HepG2 (cell line): ENCODE measurements around the gene KCNE4. TPM values are rescaled to one million over a fixed set of nuclear protein-coding genes. Genes with fewer than 3 reads are reported as not detected.

Experiments
- ATAC-seq: fragments of 200-7000 bp; cut with Tn5 transposase; 3 replicates; pipeline ENCODE4 v1.9.1; 2020; ENCODE audit warnings: mild to moderate bottlenecking, moderate library complexity
- BruUV-seq: library from RNA; stranded (reverse); fragments of 400-500 nt; replicated peaks from 2 replicates; lab custom pipeline; 2021; lab: Mats Ljungman, UMichigan
- CTCF ChIA-PET: fragments of 300-600 bp; formaldehyde crosslinking; extraction: SDS; loops from one replicate; lab custom pipeline; 2021; ENCODE audit warnings: low total read pairs, inconsistent platforms, low intra/inter-chr PET ratio; lab: Yijun Ruan, JAX
- POLR2A ChIA-PET: fragments of 350-600 bp; sonication (Branson Sonifier 250); formaldehyde crosslinking; loops from one replicate; lab custom pipeline; 2020; ENCODE audit warnings: antibody characterized with exemption, inconsistent platforms; lab: Yijun Ruan, JAX
- DNase-seq: peaks from one replicate; pipeline ENCODE4 v3.0.0-alpha.2; 2015; ENCODE audit warnings: low spot score
- FAIRE-seq: peaks from 3 replicates; lab custom pipeline; 2011; peaks lifted over from hg19 to GRCh38; lab: Jason Lieb, UNC
- H2AFZ ChIP-seq: one replicate; pipeline ENCODE4 v1.6.1; 2011; ENCODE audit warnings: low read length, inconsistent platforms
- H3K27ac ChIP-seq: fragments of 300-600 bp; 3 replicates; pipeline ENCODE4 v1.8.0; 2011; ENCODE audit warnings: mixed run types, mild to moderate bottlenecking, mixed read lengths, low read length, inconsistent platforms; ENCODE audit not compliant: insufficient read depth; ENCODE audit errors: extremely low read length
- H3K27me3 ChIP-seq, 2 experiments: fragments of 200-600 bp in 1 of 2; 2 replicates in 1 of 2; 3 replicates in 1 of 2; pipeline versions ENCODE4 v1.6.0 to v1.8.0; 2011; ENCODE audit warnings: low read length in 2 of 2, mild to moderate bottlenecking in 2 of 2, moderate library complexity in 2 of 2, inconsistent platforms in 1 of 2; ENCODE audit not compliant: insufficient read depth in 2 of 2, control insufficient read depth in 1 of 2
- H3K36me3 ChIP-seq, 2 experiments: fragments of 200-600 bp in 1 of 2; replicated peaks in 1 of 2; 2 replicates in 1 of 2; 3 replicates in 1 of 2; pipeline versions ENCODE4 v1.5.1 to v1.8.0; 2011; ENCODE audit warnings: low read length in 2 of 2, inconsistent platforms in 1 of 2; ENCODE audit not compliant: insufficient read depth in 2 of 2, control insufficient read depth in 1 of 2
- H3K4me1 ChIP-seq: 2 replicates; pipeline ENCODE4 v1.5.1; 2012; ENCODE audit warnings: low read length, inconsistent platforms; ENCODE audit not compliant: insufficient read depth
- H3K4me2 ChIP-seq: 2 replicates; pipeline ENCODE4 v1.6.0; 2011; ENCODE audit warnings: low read depth, low read length, inconsistent platforms
- H3K4me3 ChIP-seq, 3 experiments: fragments of 200-600 bp in 1 of 3; sonication (generic), shearing (Covaris generic) in 1 of 3; replicated peaks in 1 of 3; 2 replicates each; pipeline ENCODE4 v1.5.1; 2011 to 2016; ENCODE audit warnings: low read length in 3 of 3, inconsistent platforms in 2 of 3, low read depth in 2 of 3, mild to moderate bottlenecking in 2 of 3, control low read depth in 1 of 3, mixed read lengths in 1 of 3; ENCODE audit not compliant: insufficient read depth in 1 of 3
- H3K79me2 ChIP-seq: one replicate; pipeline ENCODE4 v1.6.1; 2011; ENCODE audit warnings: low read length, inconsistent platforms; ENCODE audit not compliant: insufficient read depth
- H3K9ac ChIP-seq: 2 replicates; pipeline ENCODE4 v1.6.0; 2011; ENCODE audit warnings: mild to moderate bottlenecking, low read depth, low read length, inconsistent platforms; ENCODE audit not compliant: insufficient read depth
- H3K9me3 ChIP-seq: 2 replicates; pipeline ENCODE4 v1.5.1; 2012; ENCODE audit warnings: mild to moderate bottlenecking, low read length
- H4K20me1 ChIP-seq: 2 replicates; pipeline ENCODE4 v1.6.0; 2011; ENCODE audit warnings: inconsistent platforms, mild to moderate bottlenecking, low read length, moderate library complexity; ENCODE audit not compliant: insufficient read depth
- GABPB1 ChIP-seq: IDR thresholded peaks from 2 replicates; pipeline ENCODE4 v1.6.1; 2016; ENCODE audit warnings: mild to moderate bottlenecking, missing genetic modification reagents, moderate library complexity, missing compliant biosample characterization
- SMC3 ChIP-seq: IDR thresholded peaks from 2 replicates; pipeline ENCODE4 v1.6.1; 2011; ENCODE audit warnings: low read length, improper control_type of control experiment
- TAF15 ChIP-seq: fragments of 200-400 bp; formaldehyde crosslinking; IDR thresholded peaks from one replicate; pipeline ENCODE4 v1.6.1; 2018; ENCODE audit warnings: mild to moderate bottlenecking, low read depth, low read length; ENCODE audit not compliant: poor library complexity, severe bottlenecking
- WGBS: methylation state at CpG from one replicate; pipeline ENCODE4 v1.1.6; 2017; ENCODE audit warnings: low lambda C conversion rate; 5-methylcytosine and 5-hydroxymethylcytosine counted together
- in situ Hi-C: cut with HindIII; loops from 2 replicates; pipeline ENCODE4 v1.10.0; 2017; ENCODE audit warnings: low pct_unique_long_range_greater_than_20kb; ENCODE audit not compliant: extremely low pct_ligation_motif_present
- intact Hi-C: fragments of 100-400 bp; cut with micrococcal nuclease; formaldehyde crosslinking; loops from one replicate; pipeline ENCODE4 v1.10.0; 2022; ENCODE audit not compliant: unreplicated experiment
- polyA plus RNA-seq, 8 experiments: library from polyadenylated mRNA; depleted of rRNA in 3 of 8; stranded (reverse) in 7 of 8; unstranded in 1 of 8; fragments of >200 nt; fragmentation: Illumina TruSeq in 4 of 8; extraction: Trizol in 4 of 8; gene quantifications; 2 replicates each; pipeline versions ENCODE4 v1.2.1 to v1.2.3, GENCODE V29; 2011 to 2016; ENCODE audit warnings: low read depth in 4 of 8, missing spikeins in 1 of 8, mixed read lengths in 1 of 8; ENCODE audit not compliant: insufficient read depth in 1 of 8
- total RNA-seq, 5 experiments: library from RNA; depleted of rRNA; stranded (reverse); fragments of >200 nt; fragmentation: Illumina TruSeq; extraction: Trizol; gene quantifications; 2 replicates each; pipeline ENCODE4 v1.2.3, GENCODE V29; 2016; ENCODE audit warnings: low read depth in 1 of 5
- TF ChIP-seq, protein P1 (sequence below): IDR thresholded peaks from 2 replicates; pipeline ENCODE4 v1.4.0; 2020; ENCODE audit warnings: mild to moderate bottlenecking, missing genetic modification reagents

Gene KCNE4
- total and polyA plus RNA-seq, 2 of the 13 experiments (the other 11 are each of a cell fraction or from before 2014, with no cell fraction given) = not detected

DNA sequence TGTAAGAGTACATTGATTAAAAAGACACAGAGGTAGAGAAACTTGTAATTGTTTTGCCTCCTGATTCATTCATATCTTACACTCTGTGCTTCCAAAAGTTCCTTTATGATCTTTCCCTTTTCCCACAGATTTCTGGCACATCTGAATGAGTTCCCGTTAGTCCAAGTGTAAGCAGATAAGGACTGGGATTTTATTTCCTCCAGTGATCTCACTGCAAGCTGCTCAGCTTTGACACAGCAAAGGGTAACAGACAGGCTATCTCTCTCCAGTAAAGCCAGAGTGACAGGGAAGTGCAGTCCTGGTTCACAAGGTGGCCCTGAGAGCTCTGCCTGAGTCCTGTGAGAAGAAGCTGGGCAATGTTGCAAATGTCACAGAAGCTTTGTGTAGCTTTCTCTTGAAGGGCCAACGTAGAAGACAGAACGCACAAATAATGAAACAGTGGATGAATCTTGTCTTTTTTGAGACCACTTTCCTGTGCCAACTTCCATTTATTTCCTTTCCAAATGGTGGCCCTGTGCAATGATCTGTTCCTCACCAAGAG, 32.5 kb upstream of the KCNE4 start (continued):
- TF ChIP-seq, protein P1, sequence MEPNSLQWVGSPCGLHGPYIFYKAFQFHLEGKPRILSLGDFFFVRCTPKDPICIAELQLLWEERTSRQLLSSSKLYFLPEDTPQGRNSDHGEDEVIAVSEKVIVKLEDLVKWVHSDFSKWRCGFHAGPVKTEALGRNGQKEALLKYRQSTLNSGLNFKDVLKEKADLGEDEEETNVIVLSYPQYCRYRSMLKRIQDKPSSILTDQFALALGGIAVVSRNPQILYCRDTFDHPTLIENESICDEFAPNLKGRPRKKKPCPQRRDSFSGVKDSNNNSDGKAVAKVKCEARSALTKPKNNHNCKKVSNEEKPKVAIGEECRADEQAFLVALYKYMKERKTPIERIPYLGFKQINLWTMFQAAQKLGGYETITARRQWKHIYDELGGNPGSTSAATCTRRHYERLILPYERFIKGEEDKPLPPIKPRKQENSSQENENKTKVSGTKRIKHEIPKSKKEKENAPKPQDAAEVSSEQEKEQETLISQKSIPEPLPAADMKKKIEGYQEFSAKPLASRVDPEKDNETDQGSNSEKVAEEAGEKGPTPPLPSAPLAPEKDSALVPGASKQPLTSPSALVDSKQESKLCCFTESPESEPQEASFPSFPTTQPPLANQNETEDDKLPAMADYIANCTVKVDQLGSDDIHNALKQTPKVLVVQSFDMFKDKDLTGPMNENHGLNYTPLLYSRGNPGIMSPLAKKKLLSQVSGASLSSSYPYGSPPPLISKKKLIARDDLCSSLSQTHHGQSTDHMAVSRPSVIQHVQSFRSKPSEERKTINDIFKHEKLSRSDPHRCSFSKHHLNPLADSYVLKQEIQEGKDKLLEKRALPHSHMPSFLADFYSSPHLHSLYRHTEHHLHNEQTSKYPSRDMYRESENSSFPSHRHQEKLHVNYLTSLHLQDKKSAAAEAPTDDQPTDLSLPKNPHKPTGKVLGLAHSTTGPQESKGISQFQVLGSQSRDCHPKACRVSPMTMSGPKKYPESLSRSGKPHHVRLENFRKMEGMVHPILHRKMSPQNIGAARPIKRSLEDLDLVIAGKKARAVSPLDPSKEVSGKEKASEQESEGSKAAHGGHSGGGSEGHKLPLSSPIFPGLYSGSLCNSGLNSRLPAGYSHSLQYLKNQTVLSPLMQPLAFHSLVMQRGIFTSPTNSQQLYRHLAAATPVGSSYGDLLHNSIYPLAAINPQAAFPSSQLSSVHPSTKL (CRISPR knock-in tag) = no peak

DNA sequence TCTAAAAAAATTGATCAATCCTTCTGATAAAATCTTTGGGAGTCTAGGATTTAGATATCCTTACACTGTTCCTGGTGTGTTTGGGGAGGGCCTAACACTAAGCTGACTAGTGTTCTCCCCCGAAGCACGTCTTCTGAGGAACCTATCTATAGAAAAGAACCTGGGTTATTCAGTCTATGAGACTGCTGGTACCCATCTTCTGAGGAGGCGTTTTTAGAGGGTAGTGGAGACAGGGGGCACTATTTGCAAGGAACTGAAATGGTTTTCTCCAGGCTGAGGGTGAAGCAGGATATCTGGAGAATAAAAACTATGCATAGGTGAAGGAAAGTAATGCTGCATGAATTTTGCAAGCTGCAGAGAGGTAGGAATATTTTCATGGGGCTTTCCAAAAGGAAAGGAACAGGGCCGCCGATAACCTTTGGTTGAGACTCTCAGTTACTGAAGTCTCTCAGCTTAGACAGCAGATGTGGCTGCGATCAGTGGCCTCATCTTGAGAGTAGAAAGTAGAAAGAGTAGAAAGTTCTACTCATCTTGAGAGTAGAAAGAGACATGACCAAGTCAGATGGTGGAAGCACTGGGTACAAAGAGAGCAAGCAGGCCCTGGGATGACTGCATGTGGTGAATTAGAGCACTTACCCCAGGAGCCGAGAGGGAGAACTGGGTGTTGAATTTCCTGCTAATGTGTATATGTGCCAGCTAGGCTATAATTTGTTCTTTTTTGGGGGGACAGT, 31.8 kb upstream of the KCNE4 start:
- CTCF ChIA-PET = no interaction called here
- Histone ChIP-seq H3K27ac (no peak overlapping the region), H4K20me1 (no peaks in the 10 kb centered on the region), H3K9me3 (no peaks in the 10 kb centered on the region), H2AFZ (no peak overlapping the region), H3K4me1 (no peaks in the 10 kb centered on the region), H3K36me3 (no peaks in the 10 kb centered on the region)
- in situ Hi-C loops (no loop called here), intact Hi-C loops (no loop called here)
- no peak for FAIRE-seq
- BruUV-seq = no TSS peak
- 35% methylated on average over 7 of the region's 7 CpGs for WGBS
- TF ChIP-seq GABPB1 (CRISPR knock-in tag) = no peak
- TF ChIP-seq TAF15 = no peak
- TF ChIP-seq SMC3 = no peak
- TF ChIP-seq, all 625 proteins: peak for 0
- Histone ChIP-seq H3K79me2 (no peaks in the 10 kb centered on the region), H3K4me2 (no peak overlapping the region), H3K9ac (no peak overlapping the region), H3K27me3 (no peaks in the 10 kb centered on the region; a peak in 2 of 5 replicates), H3K4me3 (no peak overlapping the region)
- ATAC-seq (no peak), DNase-seq (no peak)
- POLR2A ChIA-PET = no interaction called here
